ENCODE data around the gene DNM1.

DNA sequence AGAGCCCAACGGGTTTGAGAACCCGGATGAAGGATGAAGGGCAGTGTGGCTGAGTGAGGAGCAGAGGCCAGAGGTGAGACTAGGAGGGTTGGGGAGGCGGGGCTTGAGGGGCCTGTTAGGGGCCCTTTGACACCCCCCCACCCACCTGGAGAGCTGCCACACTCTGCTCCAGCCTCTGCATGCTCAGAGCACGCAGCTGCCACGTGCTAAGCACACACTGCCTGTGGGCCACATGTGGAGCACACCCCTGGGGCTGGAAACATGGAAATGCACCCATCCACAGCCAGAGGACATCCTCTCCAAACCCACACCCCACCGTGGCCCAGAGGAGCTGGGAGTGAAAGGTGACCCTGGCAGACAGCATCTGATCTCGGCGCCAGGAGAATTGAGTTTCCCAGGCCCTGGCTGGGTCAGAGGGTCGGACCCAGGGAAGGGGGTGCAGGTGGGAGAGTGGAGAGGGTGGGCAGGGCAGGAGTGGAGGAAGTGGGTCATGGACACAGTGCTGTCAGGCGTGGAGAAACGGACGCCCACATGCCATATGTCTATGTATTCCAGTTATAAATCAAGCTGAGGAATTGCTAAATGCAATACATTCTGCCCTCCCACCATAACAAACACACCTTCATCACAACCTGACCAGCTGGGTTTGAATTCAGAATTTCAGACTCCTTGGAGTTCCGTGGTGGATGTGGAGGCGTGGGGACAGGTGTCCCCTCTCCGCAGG lies 5.9 kb downstream of the DNM1 start:
- TF ChIP-seq, protein P1, sequence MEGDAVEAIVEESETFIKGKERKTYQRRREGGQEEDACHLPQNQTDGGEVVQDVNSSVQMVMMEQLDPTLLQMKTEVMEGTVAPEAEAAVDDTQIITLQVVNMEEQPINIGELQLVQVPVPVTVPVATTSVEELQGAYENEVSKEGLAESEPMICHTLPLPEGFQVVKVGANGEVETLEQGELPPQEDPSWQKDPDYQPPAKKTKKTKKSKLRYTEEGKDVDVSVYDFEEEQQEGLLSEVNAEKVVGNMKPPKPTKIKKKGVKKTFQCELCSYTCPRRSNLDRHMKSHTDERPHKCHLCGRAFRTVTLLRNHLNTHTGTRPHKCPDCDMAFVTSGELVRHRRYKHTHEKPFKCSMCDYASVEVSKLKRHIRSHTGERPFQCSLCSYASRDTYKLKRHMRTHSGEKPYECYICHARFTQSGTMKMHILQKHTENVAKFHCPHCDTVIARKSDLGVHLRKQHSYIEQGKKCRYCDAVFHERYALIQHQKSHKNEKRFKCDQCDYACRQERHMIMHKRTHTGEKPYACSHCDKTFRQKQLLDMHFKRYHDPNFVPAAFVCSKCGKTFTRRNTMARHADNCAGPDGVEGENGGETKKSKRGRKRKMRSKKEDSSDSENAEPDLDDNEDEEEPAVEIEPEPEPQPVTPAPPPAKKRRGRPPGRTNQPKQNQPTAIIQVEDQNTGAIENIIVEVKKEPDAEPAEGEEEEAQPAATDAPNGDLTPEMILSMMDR (conservative IDR thresholded peaks at IDR 0.05; ENCODE audit: low read depth in 2 of 2): no peak
- TF ChIP-seq EZH2 (IDR thresholded peaks at IDR 0.05; ENCODE audit: low read depth, unreplicated experiment) (no peak), POLR2AphosphoS5 (IDR thresholded peaks at IDR 0.05; ENCODE audit: low read depth) (no peak), CREB1 (CRISPR knock-in tag; IDR thresholded peaks at IDR 0.05; ENCODE audit: low read depth) (no peak), ZNF114 (CRISPR knock-in tag; IDR thresholded peaks at IDR 0.05) (no peak), ZNF331 (CRISPR knock-in tag; IDR thresholded peaks at IDR 0.05; ENCODE audit: low read depth) (no peak), JUNB (IDR thresholded peaks at IDR 0.05; ENCODE audit: unreplicated experiment) (no peak), EZH2phosphoT487 (IDR thresholded peaks at IDR 0.05; ENCODE audit: unreplicated experiment) (no peak), STAT1 (IDR thresholded peaks at IDR 0.05; ENCODE audit: unreplicated experiment) (no peak)
- TF ChIP-seq, protein P2, sequence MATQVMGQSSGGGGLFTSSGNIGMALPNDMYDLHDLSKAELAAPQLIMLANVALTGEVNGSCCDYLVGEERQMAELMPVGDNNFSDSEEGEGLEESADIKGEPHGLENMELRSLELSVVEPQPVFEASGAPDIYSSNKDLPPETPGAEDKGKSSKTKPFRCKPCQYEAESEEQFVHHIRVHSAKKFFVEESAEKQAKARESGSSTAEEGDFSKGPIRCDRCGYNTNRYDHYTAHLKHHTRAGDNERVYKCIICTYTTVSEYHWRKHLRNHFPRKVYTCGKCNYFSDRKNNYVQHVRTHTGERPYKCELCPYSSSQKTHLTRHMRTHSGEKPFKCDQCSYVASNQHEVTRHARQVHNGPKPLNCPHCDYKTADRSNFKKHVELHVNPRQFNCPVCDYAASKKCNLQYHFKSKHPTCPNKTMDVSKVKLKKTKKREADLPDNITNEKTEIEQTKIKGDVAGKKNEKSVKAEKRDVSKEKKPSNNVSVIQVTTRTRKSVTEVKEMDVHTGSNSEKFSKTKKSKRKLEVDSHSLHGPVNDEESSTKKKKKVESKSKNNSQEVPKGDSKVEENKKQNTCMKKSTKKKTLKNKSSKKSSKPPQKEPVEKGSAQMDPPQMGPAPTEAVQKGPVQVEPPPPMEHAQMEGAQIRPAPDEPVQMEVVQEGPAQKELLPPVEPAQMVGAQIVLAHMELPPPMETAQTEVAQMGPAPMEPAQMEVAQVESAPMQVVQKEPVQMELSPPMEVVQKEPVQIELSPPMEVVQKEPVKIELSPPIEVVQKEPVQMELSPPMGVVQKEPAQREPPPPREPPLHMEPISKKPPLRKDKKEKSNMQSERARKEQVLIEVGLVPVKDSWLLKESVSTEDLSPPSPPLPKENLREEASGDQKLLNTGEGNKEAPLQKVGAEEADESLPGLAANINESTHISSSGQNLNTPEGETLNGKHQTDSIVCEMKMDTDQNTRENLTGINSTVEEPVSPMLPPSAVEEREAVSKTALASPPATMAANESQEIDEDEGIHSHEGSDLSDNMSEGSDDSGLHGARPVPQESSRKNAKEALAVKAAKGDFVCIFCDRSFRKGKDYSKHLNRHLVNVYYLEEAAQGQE (IDR thresholded peaks at IDR 0.05; ENCODE audit: unreplicated experiment): no peak
- TF ChIP-seq, protein P3, sequence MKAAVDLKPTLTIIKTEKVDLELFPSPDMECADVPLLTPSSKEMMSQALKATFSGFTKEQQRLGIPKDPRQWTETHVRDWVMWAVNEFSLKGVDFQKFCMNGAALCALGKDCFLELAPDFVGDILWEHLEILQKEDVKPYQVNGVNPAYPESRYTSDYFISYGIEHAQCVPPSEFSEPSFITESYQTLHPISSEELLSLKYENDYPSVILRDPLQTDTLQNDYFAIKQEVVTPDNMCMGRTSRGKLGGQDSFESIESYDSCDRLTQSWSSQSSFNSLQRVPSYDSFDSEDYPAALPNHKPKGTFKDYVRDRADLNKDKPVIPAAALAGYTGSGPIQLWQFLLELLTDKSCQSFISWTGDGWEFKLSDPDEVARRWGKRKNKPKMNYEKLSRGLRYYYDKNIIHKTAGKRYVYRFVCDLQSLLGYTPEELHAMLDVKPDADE (IDR thresholded peaks at IDR 0.05): no peak

Data from GM23338 (cell line).